CD4-positive, alpha-beta T cell (primary cell): ENCODE measurements around the gene TREH. TPM values are rescaled to one million over a fixed set of nuclear protein-coding genes. Genes with fewer than 3 reads are reported as not detected.

ENCODE experiments used
- ATAC-seq: fragments of 200-7000 bp; cut with Tn5 transposase; one replicate; pipeline ENCODE4 v1.10.0; 2022; ENCODE audit warnings: mild to moderate bottlenecking; ENCODE audit not compliant: poor library complexity
- CTCF ChIA-PET: fragments of 350-600 bp; sonication (Branson Sonifier 250); formaldehyde crosslinking; loops from one replicate; lab custom pipeline; 2021; ENCODE audit warnings: antibody characterized with exemption, inconsistent platforms; lab: Charles Lee
- POLR2A ChIA-PET: fragments of 350-600 bp; sonication (Branson Sonifier 250); formaldehyde crosslinking; loops from one replicate; lab custom pipeline; 2021; ENCODE audit warnings: antibody characterized with exemption, inconsistent platforms; lab: Charles Lee
- DNase-seq, 14 experiments: peaks; one replicate each; pipeline ENCODE4 v3.0.0-alpha.2; 2013 to 2020; ENCODE audit warnings: mixed read lengths in 2 of 14
- H3K27ac ChIP-seq, 2 donors: one replicate each; pipeline versions ENCODE4 v1.5.1 to v1.7.0; 2013; ENCODE audit warnings: low read length in 2 of 2, low read depth in 1 of 2, mild to moderate bottlenecking in 1 of 2
- H3K27me3 ChIP-seq, 2 experiments: 1 replicate in 1 of 2; 2 replicates in 1 of 2; pipeline versions ENCODE4 v1.6.1 to v1.7.0; 2013; ENCODE audit warnings: low read length in 2 of 2, control low read depth in 1 of 2, mild to moderate bottlenecking in 1 of 2, moderate library complexity in 1 of 2; ENCODE audit not compliant: insufficient read depth in 2 of 2, control insufficient read depth in 1 of 2
- H3K36me3 ChIP-seq: one replicate; pipeline ENCODE4 v1.6.1; 2013; ENCODE audit warnings: low read length, control low read depth; ENCODE audit not compliant: insufficient read depth
- H3K4me1 ChIP-seq: one replicate; pipeline ENCODE4 v1.6.1; 2013; ENCODE audit warnings: low read length, control low read depth; ENCODE audit not compliant: insufficient read depth
- H3K4me3 ChIP-seq: one replicate; pipeline ENCODE4 v1.5.1; 2013; ENCODE audit warnings: mild to moderate bottlenecking, low read length, moderate library complexity
- H3K9me3 ChIP-seq, 2 experiments: 1 replicate in 1 of 2; 2 replicates in 1 of 2; pipeline versions ENCODE4 v1.6.1 to v1.7.0; 2013; ENCODE audit warnings: low read length in 2 of 2, mild to moderate bottlenecking in 2 of 2, control low read depth in 1 of 2, moderate library complexity in 1 of 2; ENCODE audit not compliant: control insufficient read depth in 1 of 2, insufficient read depth in 1 of 2
- H3K27ac Mint-ChIP-seq: one replicate; pipeline ENCODE4 v1.8.0; 2020; ENCODE audit warnings: mixed read lengths
- H3K27me3 Mint-ChIP-seq: one replicate; pipeline ENCODE4 v1.8.0; 2021; ENCODE audit warnings: mixed read lengths
- H3K36me3 Mint-ChIP-seq: one replicate; pipeline ENCODE4 v1.8.0; 2021; ENCODE audit warnings: low read depth, mixed read lengths
- H3K4me1 Mint-ChIP-seq: one replicate; pipeline ENCODE4 v1.8.0; 2021; ENCODE audit warnings: low read depth, mixed read lengths
- H3K4me3 Mint-ChIP-seq: one replicate; pipeline ENCODE4 v1.8.0; 2020; ENCODE audit warnings: mild to moderate bottlenecking, mixed read lengths
- H3K9me3 Mint-ChIP-seq: one replicate; pipeline ENCODE4 v1.8.0; 2020; ENCODE audit warnings: mixed read lengths
- intact Hi-C, 2 experiments: fragments of 100-400 bp; cut with DNase I in 1 of 2; cut with micrococcal nuclease in 1 of 2; formaldehyde crosslinking; loops; one replicate each; pipeline versions ENCODE4 v1.15.1 to v1.9.0; 2023 to 2025; cut with DNase I, micrococcal nuclease
- total RNA-seq, 174 experiments: library from RNA in 2 of 174; stranded (reverse) in 2 of 174; gene quantifications; one replicate each; pipeline ENCODE4 v1.2.3 and lab custom pipeline; 2021 to 2026
- TF ChIP-seq, protein P1 (sequence below): fragments of 200-600 bp; IDR thresholded peaks from one replicate; pipeline ENCODE4 v1.8.0; 2022; ENCODE audit warnings: antibody characterized with exemption, mild to moderate bottlenecking

TREH gene
- total RNA-seq, 2 experiments from 2014 or later, result not detected

DNA sequence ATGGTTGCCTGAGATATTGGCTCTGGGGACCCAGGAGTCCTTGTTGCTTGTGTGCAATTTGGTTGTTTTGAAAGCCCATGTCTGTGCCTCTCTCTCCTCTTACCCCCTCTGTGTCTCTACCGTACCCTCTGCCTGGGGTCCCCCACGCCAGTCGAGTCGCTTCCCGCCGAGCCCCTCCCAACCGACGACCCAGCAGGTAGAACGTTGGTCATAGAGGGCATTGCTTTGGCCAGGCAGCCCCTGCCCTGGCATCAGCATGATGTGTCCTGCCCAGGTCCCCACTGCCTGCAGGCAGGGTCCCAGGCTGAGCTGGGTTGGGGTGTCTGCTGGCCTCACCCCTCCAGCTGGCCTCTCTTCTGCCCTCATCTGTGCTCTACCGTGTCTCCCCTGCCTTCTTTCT is 35.0 kb downstream of the TREH start:
- Mint-ChIP-seq H3K36me3 (no peaks in the 10 kb centered on the region), H3K4me3 (no peak overlapping the region), H3K27ac (no peak overlapping the region), H3K27me3 (no peaks in the 10 kb centered on the region), H3K9me3 (no peaks in the 10 kb centered on the region), H3K4me1 (no peaks in the 10 kb centered on the region)
- Histone ChIP-seq H3K27me3 (no peaks in the 10 kb centered on the region), H3K36me3 (peaks cover 2% of the 10 kb centered on the region), H3K9me3 (no peaks in the 10 kb centered on the region), H3K4me3 (no peak overlapping the region), H3K27ac (no peak overlapping the region), H3K4me1 (no peaks in the 10 kb centered on the region)
- no peak for DNase-seq
- intact Hi-C loops, result no loop called here
- POLR2A ChIA-PET, result no interaction called here
- CTCF ChIA-PET, result no interaction called here
- no peak for ATAC-seq
- TF ChIP-seq, protein P1, sequence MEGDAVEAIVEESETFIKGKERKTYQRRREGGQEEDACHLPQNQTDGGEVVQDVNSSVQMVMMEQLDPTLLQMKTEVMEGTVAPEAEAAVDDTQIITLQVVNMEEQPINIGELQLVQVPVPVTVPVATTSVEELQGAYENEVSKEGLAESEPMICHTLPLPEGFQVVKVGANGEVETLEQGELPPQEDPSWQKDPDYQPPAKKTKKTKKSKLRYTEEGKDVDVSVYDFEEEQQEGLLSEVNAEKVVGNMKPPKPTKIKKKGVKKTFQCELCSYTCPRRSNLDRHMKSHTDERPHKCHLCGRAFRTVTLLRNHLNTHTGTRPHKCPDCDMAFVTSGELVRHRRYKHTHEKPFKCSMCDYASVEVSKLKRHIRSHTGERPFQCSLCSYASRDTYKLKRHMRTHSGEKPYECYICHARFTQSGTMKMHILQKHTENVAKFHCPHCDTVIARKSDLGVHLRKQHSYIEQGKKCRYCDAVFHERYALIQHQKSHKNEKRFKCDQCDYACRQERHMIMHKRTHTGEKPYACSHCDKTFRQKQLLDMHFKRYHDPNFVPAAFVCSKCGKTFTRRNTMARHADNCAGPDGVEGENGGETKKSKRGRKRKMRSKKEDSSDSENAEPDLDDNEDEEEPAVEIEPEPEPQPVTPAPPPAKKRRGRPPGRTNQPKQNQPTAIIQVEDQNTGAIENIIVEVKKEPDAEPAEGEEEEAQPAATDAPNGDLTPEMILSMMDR, result no peak

DNA sequence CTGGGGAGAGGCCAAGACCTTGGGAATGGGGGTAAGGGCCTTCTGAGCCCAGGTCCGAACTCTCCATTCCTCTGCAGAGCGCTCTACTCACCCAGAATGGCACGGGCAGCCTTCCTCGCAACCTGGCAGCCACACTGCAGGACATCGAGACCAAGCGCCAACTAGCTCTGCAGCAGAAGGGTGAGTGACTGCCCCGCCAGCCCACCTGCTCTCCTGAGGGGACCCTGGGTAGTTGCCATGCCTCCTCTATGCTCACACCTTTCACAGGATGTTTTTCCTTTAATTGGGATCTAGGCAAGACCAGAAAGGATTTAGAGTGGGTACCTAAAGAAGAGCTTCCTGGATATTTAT is 35.5 kb downstream of the TREH start:
- H3K9me3 ChIP-seq, result no peaks in the 10 kb centered on the region
- Mint-ChIP-seq H3K4me1 (no peaks in the 10 kb centered on the region), H3K27ac (no peak overlapping the region), H3K9me3 (no peaks in the 10 kb centered on the region), H3K27me3 (no peaks in the 10 kb centered on the region), H3K4me3 (no peak overlapping the region), H3K36me3 (no peaks in the 10 kb centered on the region)
- no peaks in the 10 kb centered on the region for H3K4me1 ChIP-seq
- ATAC-seq (no peak), DNase-seq (no peak)
- H3K4me3 ChIP-seq, result no peak overlapping the region
- ChIA-PET POLR2A (interaction anchor here (0.6 kb wide), 1 partner anchor 506 kb away, joined by 3 read pairs; no protein-coding TSS in a partner anchor), CTCF (no interaction called here)
- H3K27ac ChIP-seq, result no peak overlapping the region
- no peaks in the 10 kb centered on the region for H3K27me3 ChIP-seq
- TF ChIP-seq, protein P1, result no peak
- intact Hi-C loops, result no loop called here
- peaks cover 2% of the 10 kb centered on the region for H3K36me3 ChIP-seq

DNA sequence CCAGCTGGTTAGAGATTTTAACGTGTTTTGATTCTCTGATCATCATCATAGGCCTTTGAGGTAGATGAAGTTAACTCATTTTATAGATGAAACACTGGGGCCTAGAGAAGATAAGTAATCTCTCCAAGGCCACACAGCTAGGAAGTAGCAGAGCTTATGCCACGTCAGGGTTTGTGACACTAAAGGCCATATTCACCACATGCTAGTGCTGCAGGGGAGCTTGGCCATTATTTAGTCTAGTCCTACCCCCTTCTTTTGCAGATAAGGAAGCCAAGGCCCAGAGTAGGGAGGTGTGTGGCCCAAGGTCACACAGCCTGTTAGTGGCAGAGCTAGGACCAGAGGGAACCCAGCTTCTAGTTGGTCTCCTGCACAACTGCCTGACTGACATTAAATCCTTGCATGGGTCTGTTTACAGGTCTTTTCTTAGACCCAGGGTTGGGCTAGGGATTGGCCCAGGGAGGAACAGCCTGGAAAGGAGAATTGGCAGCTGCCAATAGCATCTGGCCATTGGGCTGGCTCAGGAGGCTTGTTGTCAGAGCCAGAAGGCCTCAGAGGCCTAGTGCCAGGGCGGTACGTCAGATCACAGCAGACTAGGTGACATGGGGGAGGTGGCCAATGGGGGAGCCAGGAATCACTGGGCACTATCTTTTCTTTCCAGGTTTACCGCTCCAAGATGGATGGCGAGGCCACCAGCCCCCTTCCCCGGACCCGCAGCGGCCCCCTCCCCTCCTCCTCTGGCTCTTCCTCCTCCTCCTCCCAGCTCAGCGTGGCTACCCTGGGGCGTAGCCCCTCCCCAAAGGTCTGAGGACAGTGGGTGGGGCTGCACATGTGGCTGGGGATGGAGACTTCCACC is 36.1 kb downstream of the TREH start:
- Mint-ChIP-seq H3K9me3 (no peaks in the 10 kb centered on the region), H3K4me1 (no peaks in the 10 kb centered on the region), H3K27ac (no peak overlapping the region), H3K27me3 (no peaks in the 10 kb centered on the region), H3K4me3 (no peak overlapping the region), H3K36me3 (no peaks in the 10 kb centered on the region)
- intact Hi-C loops, result no loop called here
- Histone ChIP-seq H3K27me3 (no peaks in the 10 kb centered on the region), H3K4me1 (no peaks in the 10 kb centered on the region), H3K27ac (no peak overlapping the region), H3K4me3 (no peak overlapping the region), H3K9me3 (no peaks in the 10 kb centered on the region), H3K36me3 (peaks cover 2% of the 10 kb centered on the region)
- DNase-seq (no peak), ATAC-seq (no peak)
- ChIA-PET CTCF (no interaction called here), POLR2A (interaction anchor here (0.6 kb wide), 1 partner anchor 505 kb away, joined by 3 read pairs; no protein-coding TSS in a partner anchor)
- TF ChIP-seq, protein P1, result no peak
